Body of pancreas (tissue), 4 donors: ENCODE results near the gene PTPRM. TPM values are rescaled to one million over a fixed set of nuclear protein-coding genes. Genes with fewer than 3 reads are reported as not detected.
"Not testable (repeated sequence)": the region's sequence is repeated elsewhere in the genome, so short reads cannot be mapped to it uniquely, and the experiment has no call there.

Source experiments
- ATAC-seq: fragments of 150-250 bp; one replicate; pipeline ENCODE4 v1.9.1; 2016
- DNase-seq, 4 donors: peaks; one replicate each; pipeline ENCODE4 v3.0.0-alpha.2; 2019
- H3K27ac ChIP-seq, 4 donors: fragments of 200-600 bp; sonication (generic); 1 replicate in 3 of 4; 2 replicates in 1 of 4; pipeline versions ENCODE4 v1.5.1 to v1.6.1; 2016 to 2019; ENCODE audit warnings: mild to moderate bottlenecking in 1 of 4, mixed read lengths in 1 of 4, moderate library complexity in 1 of 4
- H3K27me3 ChIP-seq, 2 donors: fragments of 200-600 bp; sonication (generic); one replicate each; pipeline ENCODE4 v1.6.0; 2016; ENCODE audit warnings: mild to moderate bottlenecking in 1 of 2
- H3K36me3 ChIP-seq, 2 donors: fragments of 200-600 bp; sonication (generic); replicated peaks in 1 of 2; 2 replicates each; pipeline ENCODE4 v1.5.1; 2016; ENCODE audit warnings: low read depth in 2 of 2; ENCODE audit not compliant: insufficient read depth in 1 of 2
- H3K4me1 ChIP-seq: fragments of 200-600 bp; sonication (generic); one replicate; pipeline ENCODE4 v1.6.0; 2016
- H3K4me3 ChIP-seq, 2 donors: fragments of 200-600 bp; sonication (generic); 1 replicate in 1 of 2; 2 replicates in 1 of 2; pipeline ENCODE4 v1.5.1; 2016 to 2019
- H3K9me3 ChIP-seq, 3 donors: fragments of 200-600 bp; sonication (generic); 1 replicate in 2 of 3; 2 replicates in 1 of 3; pipeline ENCODE4 v1.5.1; 2016
- POLR2A ChIP-seq, 3 donors: fragments of 450-650 bp; IDR thresholded peaks; one replicate each; pipeline ENCODE4 v1.6.1; 2016; ENCODE audit warnings: antibody characterized with exemption in 3 of 3, mild to moderate bottlenecking in 2 of 3
- WGBS, 2 donors: methylation state at CpG; one replicate each; pipeline ENCODE4 v1.1.5; 2017; 5-methylcytosine and 5-hydroxymethylcytosine counted together
- intact Hi-C: fragments of 100-400 bp; cut with DNase I; formaldehyde crosslinking; loops from one replicate; pipeline ENCODE4 v1.15.1; 2023
- total RNA-seq, 2 donors: library from RNA; depleted of rRNA; stranded (reverse); fragments of >200 nt; gene quantifications; one replicate each; pipeline ENCODE4 v1.1.0, GENCODE V29; 2016
- TF ChIP-seq, protein P1 (sequence below), 7 experiments: fragments of 450-650 bp in 4 of 7; fragments of 200-600 bp in 3 of 7; sonication (generic) in 3 of 7; IDR thresholded peaks; one replicate each; pipeline ENCODE4 v1.5.1; 2016 to 2019; ENCODE audit warnings: antibody characterized with exemption in 7 of 7

The PTPRM gene
- total RNA-seq, 2 donors from 2014 or later, result 38.2 to 48.0 TPM

DNA sequence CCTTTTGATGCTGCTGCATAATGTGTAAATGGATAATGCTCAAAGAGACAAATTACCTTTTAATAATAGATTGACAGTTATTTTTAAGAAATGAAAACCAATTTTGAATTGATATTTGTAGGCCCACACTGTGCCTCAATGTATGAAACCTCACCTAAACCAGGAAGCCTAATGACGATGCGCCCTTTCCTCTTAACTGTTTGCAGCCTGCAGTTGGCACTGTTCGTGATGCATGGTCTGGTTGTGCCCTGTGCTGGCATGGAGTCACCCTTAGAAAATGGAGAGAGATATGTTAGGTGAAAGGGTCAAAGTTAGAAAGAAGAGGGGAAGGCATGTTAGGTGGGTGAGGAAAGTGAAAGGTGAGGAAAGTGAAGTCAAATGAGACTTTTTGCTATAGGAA, 390.2 kb downstream of the PTPRM start:
- no peak overlapping the region for H3K27ac ChIP-seq
- no peak for DNase-seq
- no peak overlapping the region for H3K4me3 ChIP-seq
- 81 to 91% methylated on average over 3 of the region's 3 CpGs for WGBS, 2 donors
- no peaks in the 10 kb centered on the region for H3K27me3 ChIP-seq
- no peak for TF ChIP-seq POLR2A (IDR thresholded peaks at IDR 0.05)
- TF ChIP-seq, protein P1, sequence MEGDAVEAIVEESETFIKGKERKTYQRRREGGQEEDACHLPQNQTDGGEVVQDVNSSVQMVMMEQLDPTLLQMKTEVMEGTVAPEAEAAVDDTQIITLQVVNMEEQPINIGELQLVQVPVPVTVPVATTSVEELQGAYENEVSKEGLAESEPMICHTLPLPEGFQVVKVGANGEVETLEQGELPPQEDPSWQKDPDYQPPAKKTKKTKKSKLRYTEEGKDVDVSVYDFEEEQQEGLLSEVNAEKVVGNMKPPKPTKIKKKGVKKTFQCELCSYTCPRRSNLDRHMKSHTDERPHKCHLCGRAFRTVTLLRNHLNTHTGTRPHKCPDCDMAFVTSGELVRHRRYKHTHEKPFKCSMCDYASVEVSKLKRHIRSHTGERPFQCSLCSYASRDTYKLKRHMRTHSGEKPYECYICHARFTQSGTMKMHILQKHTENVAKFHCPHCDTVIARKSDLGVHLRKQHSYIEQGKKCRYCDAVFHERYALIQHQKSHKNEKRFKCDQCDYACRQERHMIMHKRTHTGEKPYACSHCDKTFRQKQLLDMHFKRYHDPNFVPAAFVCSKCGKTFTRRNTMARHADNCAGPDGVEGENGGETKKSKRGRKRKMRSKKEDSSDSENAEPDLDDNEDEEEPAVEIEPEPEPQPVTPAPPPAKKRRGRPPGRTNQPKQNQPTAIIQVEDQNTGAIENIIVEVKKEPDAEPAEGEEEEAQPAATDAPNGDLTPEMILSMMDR (IDR thresholded peaks at IDR 0.05), result no peak
- intact Hi-C loops, result no loop called here
- H3K4me1 ChIP-seq, result no peaks in the 10 kb centered on the region
- H3K36me3 ChIP-seq, result no peaks in the 10 kb centered on the region
- no peak for ATAC-seq
- no peaks in the 10 kb centered on the region for H3K9me3 ChIP-seq

DNA sequence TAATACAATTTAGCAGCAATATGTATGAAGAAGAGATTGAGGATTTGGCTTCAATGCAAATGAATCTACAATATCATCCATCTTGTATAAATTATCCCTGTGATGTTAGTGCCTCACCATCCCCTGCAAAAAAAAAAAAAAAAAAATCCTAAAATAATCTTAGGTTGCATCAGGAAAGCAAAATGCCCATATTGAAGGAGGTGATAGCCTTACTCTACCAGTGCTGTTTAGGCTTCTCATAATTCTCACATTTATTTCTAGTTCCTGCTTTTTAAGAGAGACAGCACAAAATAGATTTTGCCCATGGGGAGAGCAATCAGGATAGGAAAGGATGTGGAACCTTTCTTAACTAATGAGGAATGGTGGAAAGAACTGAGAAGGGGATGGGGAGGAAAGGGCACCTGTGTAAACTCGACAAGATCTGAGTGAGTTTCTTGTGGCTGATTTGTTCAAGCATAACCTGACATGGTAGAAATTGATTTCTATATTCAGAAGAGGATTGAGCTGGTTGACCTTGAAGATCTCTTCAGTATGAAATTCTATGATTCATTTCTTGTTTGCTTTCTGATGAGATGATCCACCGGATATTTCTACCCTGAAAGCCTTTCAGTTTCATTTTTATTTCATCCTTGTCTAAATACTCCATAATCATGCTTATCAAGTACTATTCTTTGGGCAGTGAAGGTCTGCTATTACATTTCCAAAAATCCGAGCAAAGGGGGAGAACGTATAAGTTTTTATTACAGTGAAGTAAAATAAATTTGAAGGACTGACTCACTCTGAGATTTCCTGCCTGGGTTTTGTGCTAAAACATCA, 391.2 kb downstream of the PTPRM start:
- DNase-seq (no peak), ATAC-seq (no peak)
- TF ChIP-seq, protein P1 (IDR thresholded peaks at IDR 0.05), result no peak
- TF ChIP-seq POLR2A (IDR thresholded peaks at IDR 0.05), result no peak
- intact Hi-C loops, result no loop called here
- Histone ChIP-seq H3K9me3 (no peaks in the 10 kb centered on the region), H3K27me3 (no peaks in the 10 kb centered on the region), H3K27ac (no peak overlapping the region), H3K4me3 (no peak overlapping the region), H3K4me1 (peaks cover 2% of the 10 kb centered on the region), H3K36me3 (no peaks in the 10 kb centered on the region)
- 59 to 65% methylated on average over 4 of the region's 4 CpGs for WGBS, 2 donors

GRCh38 chr18:7958897-7959146, 391.7 kb downstream of the PTPRM start:
- H3K27ac ChIP-seq, result no peak overlapping the region
- H3K4me3 ChIP-seq, result no peak overlapping the region
- intact Hi-C loops, result no loop called here
- H3K4me1 ChIP-seq, result peaks cover 4% of the 10 kb centered on the region
- H3K9me3 ChIP-seq, result no peaks in the 10 kb centered on the region
- H3K27me3 ChIP-seq, result no peaks in the 10 kb centered on the region
- no peak for TF ChIP-seq POLR2A (IDR thresholded peaks at IDR 0.05)
- TF ChIP-seq, protein P1 (IDR thresholded peaks at IDR 0.05), result no peak
- DNase-seq, result no peak
- no peaks in the 10 kb centered on the region for H3K36me3 ChIP-seq
- WGBS, 2 donors, result 87 to 90% methylated on average over 1 of the region's 1 CpG
- no peak for ATAC-seq

DNA sequence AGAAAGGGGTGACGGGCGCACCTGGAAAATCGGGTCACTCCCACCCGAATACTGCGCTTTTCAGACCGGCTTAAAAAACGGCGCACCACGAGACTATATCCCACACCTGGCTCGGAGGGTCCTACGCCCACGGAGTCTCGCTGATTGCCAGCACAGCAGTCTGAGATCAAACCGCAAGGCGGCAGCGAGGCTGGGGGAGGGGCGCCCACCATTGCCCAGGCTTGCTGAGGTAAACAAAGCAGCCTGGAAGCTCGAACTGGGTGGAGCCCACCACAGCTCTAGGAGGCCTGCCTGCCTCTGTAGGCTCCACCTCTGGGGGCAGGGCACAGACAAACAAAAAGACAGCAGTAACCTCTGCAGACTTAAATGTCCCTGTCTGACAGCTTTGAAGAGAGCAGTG, 399.6 kb downstream of the PTPRM start:
- intact Hi-C loops, DNase-seq, H3K36me3 ChIP-seq, ATAC-seq, H3K4me3 ChIP-seq, H3K9me3 ChIP-seq, H3K27me3 ChIP-seq, H3K4me1 ChIP-seq, H3K27ac ChIP-seq: not testable (repeated sequence)
- 97% methylated on average over 9 of the region's 18 CpGs; no CpG with 5 or more reads in 1 of the 2 donors for WGBS, 2 donors

- Histone ChIP-seq H3K36me3 (no peaks in the 10 kb centered on the region), H3K27ac (no peak overlapping the region), H3K4me3 (no peak overlapping the region), H3K4me1 (peaks cover 11% of the 10 kb centered on the region), H3K27me3 (no peaks in the 10 kb centered on the region), H3K9me3 (no peaks in the 10 kb centered on the region)
- WGBS, 2 donors, result 28 to 30% methylated on average over 6 of the region's 6 CpGs
- TF ChIP-seq, protein P1 (IDR thresholded peaks at IDR 0.05), result no peak
- DNase-seq (peak; percentile 18 to 43 (median 32)), ATAC-seq (no peak)
- intact Hi-C loops, result no loop called here
Observed at GRCh38 chr18:7974200-7974874, 407.2 kb downstream of the PTPRM start.
